HepG2 (cell line): Measurements from ENCODE around the gene ZNF184. TPM values are rescaled to one million over a fixed set of nuclear protein-coding genes. Genes with fewer than 3 reads are reported as not detected.

Experiments used
- DMAP1 ChIP-seq: IDR thresholded peaks from 2 replicates; pipeline ENCODE4 v1.6.1; 2016
- ETV6 ChIP-seq: sonication (generic); formaldehyde crosslinking; conservative IDR thresholded peaks from 2 replicates; pipeline ENCODE4 v1.4.0; 2020; ENCODE audit warnings: missing genetic modification reagents
- HMG20B ChIP-seq: conservative IDR thresholded peaks from 2 replicates; pipeline ENCODE4 v1.6.1; 2016; ENCODE audit warnings: missing genetic modification reagents, missing compliant biosample characterization
- NR2C2 ChIP-seq: sonication (generic); formaldehyde crosslinking; IDR thresholded peaks from 2 replicates; pipeline ENCODE4 v1.4.0; 2020; ENCODE audit warnings: missing genetic modification reagents, mild to moderate bottlenecking, moderate library complexity, borderline replicate concordance
- RBM22 ChIP-seq: fragments of 200-400 bp; formaldehyde crosslinking; optimal IDR thresholded peaks from 2 replicates; pipeline ENCODE3; 2017; ENCODE audit warnings: mild to moderate bottlenecking, low read length, moderate library complexity
- RCOR2 ChIP-seq: IDR thresholded peaks from 2 replicates; pipeline ENCODE4 v1.6.1; 2016; ENCODE audit warnings: missing biosample characterization, missing genetic modification reagents
- RELA ChIP-seq: sonication (generic); formaldehyde crosslinking; IDR thresholded peaks from 2 replicates; pipeline ENCODE4 v1.4.0; 2020; ENCODE audit warnings: missing genetic modification reagents
- TARDBP ChIP-seq: sonication (generic); formaldehyde crosslinking; IDR thresholded peaks from 2 replicates; pipeline ENCODE4 v1.8.0; 2022; ENCODE audit warnings: mild to moderate bottlenecking, missing genetic modification reagents
- TOE1 ChIP-seq: sonication (generic); formaldehyde crosslinking; IDR thresholded peaks from 2 replicates; pipeline ENCODE4 v1.4.0; 2020; ENCODE audit warnings: mild to moderate bottlenecking, missing genetic modification reagents
- TOPORS ChIP-seq: sonication (generic); formaldehyde crosslinking; IDR thresholded peaks from 2 replicates; pipeline ENCODE4 v1.8.0; 2023; ENCODE audit warnings: mild to moderate bottlenecking, missing genetic modification reagents
- ZNF230 ChIP-seq: sonication (generic); formaldehyde crosslinking; IDR thresholded peaks from 2 replicates; pipeline ENCODE4 v1.4.0; 2020; ENCODE audit warnings: mild to moderate bottlenecking, missing genetic modification reagents
- ZNF30 ChIP-seq: sonication (generic); formaldehyde crosslinking; IDR thresholded peaks from 2 replicates; pipeline ENCODE4 v1.5.0; 2020; ENCODE audit warnings: mild to moderate bottlenecking, missing genetic modification reagents
- ZNF343 ChIP-seq: sonication (generic); formaldehyde crosslinking; IDR thresholded peaks from 2 replicates; pipeline ENCODE4 v1.4.0; 2020; ENCODE audit warnings: mild to moderate bottlenecking, missing genetic modification reagents
- ZNF430 ChIP-seq: sonication (generic); formaldehyde crosslinking; IDR thresholded peaks from 2 replicates; pipeline ENCODE4 v1.9.0; 2021; ENCODE audit warnings: mild to moderate bottlenecking, missing genetic modification reagents
- ZNF501 ChIP-seq: sonication (generic); formaldehyde crosslinking; IDR thresholded peaks from 2 replicates; pipeline ENCODE4 v1.5.1; 2020; ENCODE audit warnings: mild to moderate bottlenecking, moderate library complexity, missing genetic modification reagents
- ZNF572 ChIP-seq: sonication (generic); formaldehyde crosslinking; IDR thresholded peaks from 2 replicates; pipeline ENCODE4 v1.5.1; 2020; ENCODE audit warnings: mild to moderate bottlenecking, missing genetic modification reagents
- ZNF737 ChIP-seq: sonication (generic); formaldehyde crosslinking; IDR thresholded peaks from 2 replicates; pipeline ENCODE4 v1.5.0; 2020; ENCODE audit warnings: missing genetic modification reagents, mild to moderate bottlenecking, borderline replicate concordance
- polyA plus RNA-seq, 8 experiments: library from polyadenylated mRNA; depleted of rRNA in 3 of 8; stranded (reverse) in 7 of 8; unstranded in 1 of 8; fragments of >200 nt; fragmentation: Illumina TruSeq in 4 of 8; extraction: Trizol in 4 of 8; gene quantifications; 2 replicates each; pipeline versions ENCODE4 v1.2.1 to v1.2.3, GENCODE V29; 2011 to 2016; ENCODE audit warnings: low read depth in 4 of 8, missing spikeins in 1 of 8, mixed read lengths in 1 of 8; ENCODE audit not compliant: insufficient read depth in 1 of 8
- total RNA-seq, 5 experiments: library from RNA; depleted of rRNA; stranded (reverse); fragments of >200 nt; fragmentation: Illumina TruSeq; extraction: Trizol; gene quantifications; 2 replicates each; pipeline ENCODE4 v1.2.3, GENCODE V29; 2016; ENCODE audit warnings: low read depth in 1 of 5
- TF ChIP-seq, protein P1 (sequence below): sonication (generic); formaldehyde crosslinking; IDR thresholded peaks from 2 replicates; pipeline ENCODE4 v1.4.0; 2020; ENCODE audit warnings: missing genetic modification reagents, borderline replicate concordance
- TF ChIP-seq, protein P2 (sequence below): sonication (generic); formaldehyde crosslinking; IDR thresholded peaks from 2 replicates; pipeline ENCODE4 v1.4.0; 2020; ENCODE audit warnings: missing genetic modification reagents, borderline replicate concordance
- TF ChIP-seq, protein P3 (sequence below): sonication (generic); formaldehyde crosslinking; IDR thresholded peaks from 2 replicates; pipeline ENCODE4 v1.8.0; 2022; ENCODE audit warnings: mild to moderate bottlenecking, missing genetic modification reagents
- TF ChIP-seq, protein P4 (sequence below): IDR thresholded peaks from 2 replicates; pipeline ENCODE4 v1.6.1; 2016; ENCODE audit warnings: missing genetic modification reagents, missing compliant biosample characterization

The ZNF184 gene
- total and polyA plus RNA-seq, 2 of the 13 experiments (the other 11 are each of a cell fraction or from before 2014, with no cell fraction given): 2.1 to 10.1 TPM

DNA sequence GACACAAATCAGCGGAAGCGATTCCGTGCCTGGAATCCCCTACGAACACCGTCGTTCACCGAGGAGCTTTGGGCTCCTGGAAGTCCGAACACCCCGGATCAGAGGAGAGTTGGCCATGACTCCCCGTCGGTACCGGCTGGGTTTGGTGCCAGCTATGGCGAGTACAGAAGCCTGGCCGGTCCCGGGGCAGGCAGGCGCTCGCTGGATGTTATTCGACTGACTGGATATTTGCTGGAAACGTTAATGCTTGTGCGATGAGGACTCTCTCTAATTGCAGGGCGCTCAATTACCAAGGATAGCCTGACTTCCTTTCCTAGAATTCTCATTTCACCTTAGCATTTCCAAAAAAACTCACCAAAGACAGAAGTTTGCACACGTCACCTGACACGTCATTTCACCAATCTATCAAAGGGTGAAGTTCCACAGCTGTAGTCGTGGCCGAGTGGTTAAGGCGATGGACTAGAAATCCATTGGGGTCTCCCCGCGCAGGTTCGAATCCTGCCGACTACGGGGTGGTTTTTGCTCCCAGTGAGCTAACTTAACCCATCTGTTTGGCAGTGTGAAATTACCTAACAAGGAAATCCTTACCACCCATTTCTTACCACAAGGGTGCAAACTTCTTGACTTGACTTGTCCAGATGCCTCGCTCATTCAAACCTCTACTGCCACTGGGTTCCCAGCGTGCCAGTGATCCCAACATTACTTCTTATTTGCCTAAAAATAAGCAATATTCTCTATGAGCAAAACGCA, 22.7 kb upstream of the ZNF184 start (continued):
- TF ChIP-seq, protein P1, sequence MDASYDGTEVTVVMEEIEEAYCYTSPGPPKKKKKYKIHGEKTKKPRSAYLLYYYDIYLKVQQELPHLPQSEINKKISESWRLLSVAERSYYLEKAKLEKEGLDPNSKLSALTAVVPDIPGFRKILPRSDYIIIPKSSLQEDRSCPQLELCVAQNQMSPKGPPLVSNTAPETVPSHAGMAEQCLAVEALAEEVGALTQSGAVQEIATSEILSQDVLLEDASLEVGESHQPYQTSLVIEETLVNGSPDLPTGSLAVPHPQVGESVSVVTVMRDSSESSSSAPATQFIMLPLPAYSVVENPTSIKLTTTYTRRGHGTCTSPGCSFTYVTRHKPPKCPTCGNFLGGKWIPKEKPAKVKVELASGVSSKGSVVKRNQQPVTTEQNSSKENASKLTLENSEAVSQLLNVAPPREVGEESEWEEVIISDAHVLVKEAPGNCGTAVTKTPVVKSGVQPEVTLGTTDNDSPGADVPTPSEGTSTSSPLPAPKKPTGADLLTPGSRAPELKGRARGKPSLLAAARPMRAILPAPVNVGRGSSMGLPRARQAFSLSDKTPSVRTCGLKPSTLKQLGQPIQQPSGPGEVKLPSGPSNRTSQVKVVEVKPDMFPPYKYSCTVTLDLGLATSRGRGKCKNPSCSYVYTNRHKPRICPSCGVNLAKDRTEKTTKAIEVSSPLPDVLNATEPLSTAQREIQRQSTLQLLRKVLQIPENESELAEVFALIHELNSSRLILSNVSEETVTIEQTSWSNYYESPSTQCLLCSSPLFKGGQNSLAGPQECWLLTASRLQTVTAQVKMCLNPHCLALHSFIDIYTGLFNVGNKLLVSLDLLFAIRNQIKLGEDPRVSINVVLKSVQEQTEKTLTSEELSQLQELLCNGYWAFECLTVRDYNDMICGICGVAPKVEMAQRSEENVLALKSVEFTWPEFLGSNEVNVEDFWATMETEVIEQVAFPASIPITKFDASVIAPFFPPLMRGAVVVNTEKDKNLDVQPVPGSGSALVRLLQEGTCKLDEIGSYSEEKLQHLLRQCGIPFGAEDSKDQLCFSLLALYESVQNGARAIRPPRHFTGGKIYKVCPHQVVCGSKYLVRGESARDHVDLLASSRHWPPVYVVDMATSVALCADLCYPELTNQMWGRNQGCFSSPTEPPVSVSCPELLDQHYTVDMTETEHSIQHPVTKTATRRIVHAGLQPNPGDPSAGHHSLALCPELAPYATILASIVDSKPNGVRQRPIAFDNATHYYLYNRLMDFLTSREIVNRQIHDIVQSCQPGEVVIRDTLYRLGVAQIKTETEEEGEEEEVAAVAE (CRISPR knock-in tag): peak; percentile 75
- TF ChIP-seq, protein P2, sequence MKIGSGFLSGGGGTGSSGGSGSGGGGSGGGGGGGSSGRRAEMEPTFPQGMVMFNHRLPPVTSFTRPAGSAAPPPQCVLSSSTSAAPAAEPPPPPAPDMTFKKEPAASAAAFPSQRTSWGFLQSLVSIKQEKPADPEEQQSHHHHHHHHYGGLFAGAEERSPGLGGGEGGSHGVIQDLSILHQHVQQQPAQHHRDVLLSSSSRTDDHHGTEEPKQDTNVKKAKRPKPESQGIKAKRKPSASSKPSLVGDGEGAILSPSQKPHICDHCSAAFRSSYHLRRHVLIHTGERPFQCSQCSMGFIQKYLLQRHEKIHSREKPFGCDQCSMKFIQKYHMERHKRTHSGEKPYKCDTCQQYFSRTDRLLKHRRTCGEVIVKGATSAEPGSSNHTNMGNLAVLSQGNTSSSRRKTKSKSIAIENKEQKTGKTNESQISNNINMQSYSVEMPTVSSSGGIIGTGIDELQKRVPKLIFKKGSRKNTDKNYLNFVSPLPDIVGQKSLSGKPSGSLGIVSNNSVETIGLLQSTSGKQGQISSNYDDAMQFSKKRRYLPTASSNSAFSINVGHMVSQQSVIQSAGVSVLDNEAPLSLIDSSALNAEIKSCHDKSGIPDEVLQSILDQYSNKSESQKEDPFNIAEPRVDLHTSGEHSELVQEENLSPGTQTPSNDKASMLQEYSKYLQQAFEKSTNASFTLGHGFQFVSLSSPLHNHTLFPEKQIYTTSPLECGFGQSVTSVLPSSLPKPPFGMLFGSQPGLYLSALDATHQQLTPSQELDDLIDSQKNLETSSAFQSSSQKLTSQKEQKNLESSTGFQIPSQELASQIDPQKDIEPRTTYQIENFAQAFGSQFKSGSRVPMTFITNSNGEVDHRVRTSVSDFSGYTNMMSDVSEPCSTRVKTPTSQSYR (CRISPR knock-in tag): peak; percentile 18; the same call in 1 of the 2 replicates
- TF ChIP-seq ZNF430 (CRISPR knock-in tag) (0 out of 2 replicates have a peak, but pooled peaks have one; percentile 13), ZNF343 (0 out of 2 replicates have a peak, but pooled peaks have one; percentile 32), RCOR2 (CRISPR knock-in tag) (peak; percentile 71; the same call in 1 of the 2 replicates), ZNF737 (CRISPR knock-in tag) (peak; percentile 18; the same call in 1 of the 2 replicates), RELA (CRISPR knock-in tag) (no peak), RBM22 (peak; percentile 41), ZNF230 (CRISPR knock-in tag) (peak; percentile 81; the same call in 1 of the 2 replicates), ETV6 (CRISPR knock-in tag) (0 out of 2 replicates have a peak, but pooled peaks have one; percentile 58), ZNF501 (CRISPR knock-in tag) (peak; percentile 94), HMG20B (CRISPR knock-in tag) (0 out of 2 replicates have a peak, but pooled peaks have one; percentile 45), ZNF572 (CRISPR knock-in tag) (no peak), TOPORS (CRISPR knock-in tag) (0 out of 2 replicates have a peak, but pooled peaks have one; percentile 35), NR2C2 (peak; percentile 41; the same call in 1 of the 2 replicates), TARDBP (CRISPR knock-in tag) (peak; percentile 78; the same call in 1 of the 2 replicates), DMAP1 (CRISPR knock-in tag) (no peak; the same call in 1 of the 2 replicates), ZNF30 (CRISPR knock-in tag) (no peak), TOE1 (0 out of 2 replicates have a peak, but pooled peaks have one; percentile 47)
- TF ChIP-seq, protein P3, sequence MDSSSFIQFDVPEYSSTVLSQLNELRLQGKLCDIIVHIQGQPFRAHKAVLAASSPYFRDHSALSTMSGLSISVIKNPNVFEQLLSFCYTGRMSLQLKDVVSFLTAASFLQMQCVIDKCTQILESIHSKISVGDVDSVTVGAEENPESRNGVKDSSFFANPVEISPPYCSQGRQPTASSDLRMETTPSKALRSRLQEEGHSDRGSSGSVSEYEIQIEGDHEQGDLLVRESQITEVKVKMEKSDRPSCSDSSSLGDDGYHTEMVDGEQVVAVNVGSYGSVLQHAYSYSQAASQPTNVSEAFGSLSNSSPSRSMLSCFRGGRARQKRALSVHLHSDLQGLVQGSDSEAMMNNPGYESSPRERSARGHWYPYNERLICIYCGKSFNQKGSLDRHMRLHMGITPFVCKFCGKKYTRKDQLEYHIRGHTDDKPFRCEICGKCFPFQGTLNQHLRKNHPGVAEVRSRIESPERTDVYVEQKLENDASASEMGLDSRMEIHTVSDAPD (CRISPR knock-in tag): peak; percentile 52; the same call in 1 of the 2 replicates
- TF ChIP-seq, protein P4, sequence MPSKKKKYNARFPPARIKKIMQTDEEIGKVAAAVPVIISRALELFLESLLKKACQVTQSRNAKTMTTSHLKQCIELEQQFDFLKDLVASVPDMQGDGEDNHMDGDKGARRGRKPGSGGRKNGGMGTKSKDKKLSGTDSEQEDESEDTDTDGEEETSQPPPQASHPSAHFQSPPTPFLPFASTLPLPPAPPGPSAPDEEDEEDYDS (CRISPR knock-in tag): peak; percentile 63; the same call in 1 of the 2 replicates
